ENCODE data around the gene FAM25A. TPM values are rescaled to one million over a fixed set of nuclear protein-coding genes. Genes with fewer than 3 reads are reported as not detected.

FAM25A gene
- total RNA-seq: not detected in 2 replicates

DNA sequence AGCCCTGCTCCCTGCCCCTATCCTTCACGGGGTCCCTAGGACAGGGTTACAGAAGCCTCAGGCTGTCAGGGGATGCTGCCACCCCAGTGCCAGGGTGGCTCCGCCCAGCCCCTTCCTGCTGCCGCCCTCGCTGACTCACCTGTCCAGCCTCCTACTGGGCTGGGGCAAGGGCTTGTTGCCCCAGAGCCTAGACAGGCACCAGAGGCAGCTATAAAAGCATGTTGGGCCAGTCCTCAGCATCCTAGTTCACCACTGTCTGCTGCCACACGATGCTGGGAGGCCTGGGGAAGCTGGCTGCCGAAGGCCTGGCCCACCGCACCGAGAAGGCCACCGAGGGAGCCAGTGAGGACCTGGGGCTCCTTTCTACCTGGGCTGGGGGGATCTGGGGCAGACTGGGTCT, at the start of gene FAM25A:
Gene FAM25A, plus strand, starts transcription at position 239 of the 400 bp plus-strand sequence. Its CDS starts 31 bp downstream, at position 270.

Small RNA genes within 50 kb of the gene (small RNA-seq; reads per million reads assigned to genes)
- not detected for gene AL136982.5
- gene BMS1P3: not detected
- not detected for gene FAM25A
- gene RNU6-529P: not detected

Other genes starting within 250 kb of the FAM25A start
- 1.5 and 1.6 TPM in 2 replicates for gene MMRN2, start 62.7 kb upstream of the FAM25A start, total RNA-seq
- 1.5 and 3.2 TPM in 2 replicates for gene SNCG, start 61.7 kb upstream of the FAM25A start, total RNA-seq
- 10.4 and 24.4 TPM in 2 replicates for gene ADIRF, start 51.8 kb upstream of the FAM25A start, total RNA-seq
- 236 and 243 TPM in 2 replicates for gene GLUD1, start 74.5 kb downstream of the FAM25A start, total RNA-seq
- gene SHLD2, start 74.9 kb downstream of the FAM25A start, total RNA-seq: 33.5 and 38.0 TPM in 2 replicates
- gene NUTM2A, start 205.2 kb downstream of the FAM25A start, total RNA-seq: 0.12 and 0.49 TPM in 2 replicates

Measured in hair follicle dermal papilla cell (primary cell).